HG03139 (cell line): Measurements from ENCODE around the gene C1orf21.

Source experiments
- ATAC-seq: cut with Tn5 transposase; IDR thresholded peaks from one replicate; pipeline ENCODE4 v1.9.1; 2021; ENCODE audit not compliant: unreplicated experiment

The C1orf21 gene

GRCh38 chr1:184553845-184554244, 167.0 kb downstream of the C1orf21 start:
- no peak for ATAC-seq

GRCh38 chr1:184555665-184556641, 169.1 kb downstream of the C1orf21 start:
- no peak for ATAC-seq

- no peak for ATAC-seq
Observed at GRCh38 chr1:184556665-184557064, 169.8 kb downstream of the C1orf21 start.

- ATAC-seq: no peak
Observed at GRCh38 chr1:184557423-184558347, 170.9 kb downstream of the C1orf21 start.

- ATAC-seq: no peak
Observed at GRCh38 chr1:184558691-184559090, 171.9 kb downstream of the C1orf21 start.

GRCh38 chr1:184559117-184559713, 172.4 kb downstream of the C1orf21 start:
- no peak for ATAC-seq

- no peak for ATAC-seq
Observed at GRCh38 chr1:184562806-184563205, 176.0 kb downstream of the C1orf21 start.

- ATAC-seq: no peak
Observed at GRCh38 chr1:184563308-184563707, 176.5 kb downstream of the C1orf21 start.

GRCh38 chr1:184567009-184567408, 180.2 kb downstream of the C1orf21 start:
- no peak for ATAC-seq

GRCh38 chr1:184567637-184568036, 180.8 kb downstream of the C1orf21 start:
- ATAC-seq: no peak

GRCh38 chr1:184568148-184568547, 181.3 kb downstream of the C1orf21 start:
- no peak for ATAC-seq

GRCh38 chr1:184569106-184569505, 182.3 kb downstream of the C1orf21 start:
- no peak for ATAC-seq

GRCh38 chr1:184574588-184574987, 187.8 kb downstream of the C1orf21 start:
- ATAC-seq: no peak

- no peak for ATAC-seq
Observed at GRCh38 chr1:184576822-184577221, 190.0 kb downstream of the C1orf21 start.

- ATAC-seq: no peak
Observed at GRCh38 chr1:184577319-184577718, 190.5 kb downstream of the C1orf21 start.

- ATAC-seq: no peak
Observed at GRCh38 chr1:184582411-184582810, 195.6 kb downstream of the C1orf21 start.

- no peak for ATAC-seq
Observed at GRCh38 chr1:184583849-184584248, 197.0 kb downstream of the C1orf21 start.

- no peak for ATAC-seq
Observed at GRCh38 chr1:184588701-184589100, 201.9 kb downstream of the C1orf21 start.

- no peak for ATAC-seq
Observed at GRCh38 chr1:184590163-184590750, 203.4 kb downstream of the C1orf21 start.

GRCh38 chr1:184593597-184593996, 206.8 kb downstream of the C1orf21 start:
- ATAC-seq: no peak

- ATAC-seq: no peak
Observed at GRCh38 chr1:184595596-184595995, 208.8 kb downstream of the C1orf21 start.
